RWPE2 (cell line): Measurements from ENCODE around the gene ZNF487.

Source experiments
- ATAC-seq: fragments of 200-7000 bp; cut with Tn5 transposase; 3 replicates; pipeline ENCODE4 v1.9.1; 2021; ENCODE audit warnings: low read depth
- DNase-seq: peaks from one replicate; pipeline ENCODE4 v3.0.0-alpha.2; 2020; ENCODE audit warnings: low spot score
- H3K27ac ChIP-seq: fragments of 450-650 bp; 2 replicates; pipeline ENCODE4 v1.5.1; 2017; ENCODE audit warnings: mild to moderate bottlenecking; ENCODE audit not compliant: poor library complexity, severe bottlenecking
- H3K27me3 ChIP-seq: fragments of 250-450 bp; sonication (Bioruptor Pico); 2 replicates; pipeline ENCODE4 v1.5.1; 2021; ENCODE audit warnings: mild to moderate bottlenecking, moderate library complexity; ENCODE audit not compliant: insufficient read depth, poor library complexity, severe bottlenecking
- H3K36me3 ChIP-seq: fragments of 250-450 bp; sonication (Bioruptor Pico); 2 replicates; pipeline ENCODE4 v1.5.1; 2020; ENCODE audit warnings: low read depth, mild to moderate bottlenecking, moderate library complexity
- H3K4me1 ChIP-seq: fragments of 250-450 bp; sonication (Bioruptor Pico); 2 replicates; pipeline ENCODE4 v1.5.1; 2021; ENCODE audit warnings: mild to moderate bottlenecking, moderate library complexity; ENCODE audit not compliant: insufficient read depth, poor library complexity, severe bottlenecking
- H3K4me3 ChIP-seq: fragments of 250-450 bp; sonication (Bioruptor Pico); 2 replicates; pipeline ENCODE4 v1.5.1; 2021; ENCODE audit warnings: mild to moderate bottlenecking, moderate library complexity; ENCODE audit not compliant: severe bottlenecking
- H3K9me3 ChIP-seq: fragments of 250-450 bp; sonication (Bioruptor Pico); 2 replicates; pipeline ENCODE4 v1.5.1; 2021; ENCODE audit warnings: mild to moderate bottlenecking, moderate library complexity; ENCODE audit not compliant: severe bottlenecking
- CTCF ChIP-seq: fragments of 450-650 bp; IDR thresholded peaks from one replicate; pipeline ENCODE4 v1.5.1; 2017; ENCODE audit warnings: mild to moderate bottlenecking, moderate library complexity; ENCODE audit not compliant: poor library complexity, severe bottlenecking

Gene ZNF487

GRCh38 chr10:43411536-43411935 is 25.4 kb upstream of the ZNF487 start:
- TF ChIP-seq CTCF = no peak
- Histone ChIP-seq H3K9me3 (no peaks in the 10 kb centered on the region), H3K27ac (no peak overlapping the region), H3K27me3 (no peaks in the 10 kb centered on the region), H3K4me1 (no peaks in the 10 kb centered on the region), H3K36me3 (peaks cover 4% of the 10 kb centered on the region), H3K4me3 (no peak overlapping the region)
- ATAC-seq (no peak), DNase-seq (no peak)

GRCh38 chr10:43415544-43415943 is 21.4 kb upstream of the ZNF487 start:
- Histone ChIP-seq H3K4me3 (no peak overlapping the region), H3K27me3 (no peaks in the 10 kb centered on the region), H3K27ac (no peak overlapping the region), H3K36me3 (no peaks in the 10 kb centered on the region), H3K4me1 (peaks cover 3% of the 10 kb centered on the region), H3K9me3 (no peaks in the 10 kb centered on the region)
- TF ChIP-seq CTCF = no peak
- no peak for DNase-seq
- ATAC-seq = no peak

- H3K4me3 ChIP-seq = no peak overlapping the region
- H3K27ac ChIP-seq = no peak overlapping the region
- DNase-seq (no peak), ATAC-seq (no peak)
- H3K4me1 ChIP-seq = peaks cover 3% of the 10 kb centered on the region
- no peak for TF ChIP-seq CTCF
- no peaks in the 10 kb centered on the region for H3K36me3 ChIP-seq
- no peaks in the 10 kb centered on the region for H3K9me3 ChIP-seq
- H3K27me3 ChIP-seq = no peaks in the 10 kb centered on the region
Observed at GRCh38 chr10:43417950-43418768, 18.8 kb upstream of the ZNF487 start.

- no peaks in the 10 kb centered on the region for H3K9me3 ChIP-seq
- no peak for TF ChIP-seq CTCF
- peaks cover 3% of the 10 kb centered on the region for H3K4me1 ChIP-seq
- peak overlapping the region; percentile 77 for H3K27ac ChIP-seq
- DNase-seq (no peak), ATAC-seq (no peak)
- no peaks in the 10 kb centered on the region for H3K36me3 ChIP-seq
- no peaks in the 10 kb centered on the region for H3K27me3 ChIP-seq
- H3K4me3 ChIP-seq = peak overlapping the region; percentile 33
Observed at GRCh38 chr10:43419997-43420368, 16.9 kb upstream of the ZNF487 start.

GRCh38 chr10:43420369-43421200 is 16.3 kb upstream of the ZNF487 start:
- Histone ChIP-seq H3K36me3 (no peaks in the 10 kb centered on the region), H3K9me3 (no peaks in the 10 kb centered on the region), H3K27ac (peak overlapping the region; percentile 77), H3K4me1 (peaks cover 3% of the 10 kb centered on the region), H3K4me3 (peak overlapping the region; percentile 33), H3K27me3 (no peaks in the 10 kb centered on the region)
- peak; percentile 93 for ATAC-seq
- peak; percentile 35 for TF ChIP-seq CTCF
- peak; percentile 66 for DNase-seq
